Retinal pigment epithelial cell (primary cell): Measurements from ENCODE around the gene VPS13D.

Experiments used
- DNase-seq: peaks from one replicate; pipeline ENCODE4 v3.0.0-alpha.2; 2010; ENCODE audit warnings: low read depth
- H3K4me3 ChIP-seq: 2 replicates; pipeline ENCODE4 v1.5.1; 2011; ENCODE audit warnings: mild to moderate bottlenecking, low read length, control low read depth, moderate library complexity
- TF ChIP-seq, protein P1 (sequence below): conservative IDR thresholded peaks from 2 replicates; pipeline ENCODE4 v1.5.1; 2011; ENCODE audit warnings: low read depth, low read length, control low read depth, inconsistent platforms

The VPS13D gene

DNA sequence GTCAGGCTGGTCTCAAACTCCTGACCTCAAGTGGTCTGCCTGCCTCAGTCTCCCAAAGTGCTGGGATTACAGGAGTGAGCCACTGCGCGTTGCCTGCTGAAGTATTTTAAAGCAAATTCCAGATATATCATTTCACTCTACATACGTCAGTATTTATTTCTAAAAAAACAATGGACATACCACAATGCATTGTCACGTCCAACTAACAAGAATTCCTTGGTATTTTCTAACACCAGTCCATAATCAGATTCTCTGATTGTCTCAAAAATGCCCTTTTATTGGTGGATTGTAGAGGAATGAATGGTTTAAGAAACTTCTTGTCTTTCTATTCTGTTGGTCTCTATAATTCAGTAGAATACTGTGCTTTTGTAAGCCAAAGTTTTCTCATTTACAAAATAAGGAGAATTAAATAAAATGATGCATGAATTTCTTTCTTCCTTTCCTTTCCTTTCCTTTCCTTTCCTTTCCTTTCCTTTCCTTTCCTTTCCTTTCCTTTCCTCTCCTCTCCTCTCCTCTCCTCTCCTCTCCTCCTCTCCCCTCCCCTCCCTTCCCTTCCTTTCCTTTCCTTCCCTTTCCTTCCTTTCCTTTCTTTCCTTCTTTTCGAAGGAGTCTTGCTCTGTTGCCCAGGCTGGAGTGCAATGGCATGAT lies 55.8 kb downstream of the VPS13D start:
- TF ChIP-seq, protein P1, sequence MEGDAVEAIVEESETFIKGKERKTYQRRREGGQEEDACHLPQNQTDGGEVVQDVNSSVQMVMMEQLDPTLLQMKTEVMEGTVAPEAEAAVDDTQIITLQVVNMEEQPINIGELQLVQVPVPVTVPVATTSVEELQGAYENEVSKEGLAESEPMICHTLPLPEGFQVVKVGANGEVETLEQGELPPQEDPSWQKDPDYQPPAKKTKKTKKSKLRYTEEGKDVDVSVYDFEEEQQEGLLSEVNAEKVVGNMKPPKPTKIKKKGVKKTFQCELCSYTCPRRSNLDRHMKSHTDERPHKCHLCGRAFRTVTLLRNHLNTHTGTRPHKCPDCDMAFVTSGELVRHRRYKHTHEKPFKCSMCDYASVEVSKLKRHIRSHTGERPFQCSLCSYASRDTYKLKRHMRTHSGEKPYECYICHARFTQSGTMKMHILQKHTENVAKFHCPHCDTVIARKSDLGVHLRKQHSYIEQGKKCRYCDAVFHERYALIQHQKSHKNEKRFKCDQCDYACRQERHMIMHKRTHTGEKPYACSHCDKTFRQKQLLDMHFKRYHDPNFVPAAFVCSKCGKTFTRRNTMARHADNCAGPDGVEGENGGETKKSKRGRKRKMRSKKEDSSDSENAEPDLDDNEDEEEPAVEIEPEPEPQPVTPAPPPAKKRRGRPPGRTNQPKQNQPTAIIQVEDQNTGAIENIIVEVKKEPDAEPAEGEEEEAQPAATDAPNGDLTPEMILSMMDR: no peak
- no peak for DNase-seq
- H3K4me3 ChIP-seq: no peak overlapping the region

DNA sequence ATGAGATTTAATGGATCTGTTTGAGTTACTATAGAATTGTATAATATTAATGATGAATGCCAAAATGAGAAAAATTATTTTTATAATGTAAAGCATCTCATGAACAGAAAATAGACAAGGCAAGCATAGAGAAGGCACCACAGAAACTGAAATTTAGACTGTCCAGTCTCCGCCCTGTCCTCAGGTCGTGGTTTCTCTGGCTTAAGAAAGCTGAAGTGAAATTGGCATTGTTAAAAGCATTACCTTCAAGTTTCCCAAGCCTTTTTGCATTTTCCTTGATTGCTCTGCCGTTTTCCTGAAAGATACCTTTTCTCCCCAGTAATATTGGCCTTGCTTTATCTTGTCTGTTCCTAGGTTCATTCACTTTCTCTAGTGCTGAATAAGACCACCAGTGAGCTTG lies 58.0 kb downstream of the VPS13D start:
- no peak for DNase-seq
- TF ChIP-seq, protein P1: no peak
- H3K4me3 ChIP-seq: no peak overlapping the region

- TF ChIP-seq, protein P1: no peak
- H3K4me3 ChIP-seq: no peak overlapping the region
- no peak for DNase-seq
Measured at GRCh38 chr1:12290828-12291227, 61.0 kb downstream of the VPS13D start.

DNA sequence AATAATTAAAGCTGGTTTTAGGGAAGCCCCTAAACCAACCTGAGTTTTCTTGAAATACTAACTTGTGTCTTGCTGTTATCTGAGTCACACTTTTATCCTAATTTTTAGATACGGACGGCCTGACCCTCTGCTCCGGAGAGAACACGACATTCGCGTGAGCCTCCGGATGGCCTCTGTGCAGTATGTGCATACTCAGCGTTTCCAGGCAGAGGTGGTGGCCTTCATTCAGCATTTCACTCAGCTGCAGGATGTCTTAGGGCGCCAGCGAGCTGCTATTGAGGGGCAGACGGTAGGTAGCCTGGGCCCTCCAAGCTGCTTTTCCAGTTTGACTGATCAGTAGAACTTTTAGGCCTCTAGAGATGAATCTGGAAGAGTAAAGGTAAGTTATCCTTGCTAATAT lies 63.6 kb downstream of the VPS13D start:
- TF ChIP-seq, protein P1: no peak
- no peak for DNase-seq

DNA sequence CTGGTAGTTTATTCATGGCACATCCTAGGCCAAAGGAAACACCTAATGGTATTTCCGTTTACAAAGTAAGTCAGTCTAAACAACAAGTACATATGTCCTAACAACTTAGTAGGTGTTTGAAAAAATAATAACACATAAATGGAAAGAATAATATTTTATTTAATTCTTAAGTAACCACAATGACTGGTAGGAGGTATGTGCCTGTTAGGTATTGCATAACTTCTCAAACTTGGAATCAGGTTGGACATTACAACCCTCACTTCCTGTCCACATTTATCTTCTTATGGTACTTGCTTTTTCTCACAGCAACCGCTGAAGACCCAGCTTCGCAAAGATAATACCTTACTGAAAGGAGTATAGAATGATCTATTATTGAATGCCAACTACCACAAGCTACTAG lies 64.2 kb downstream of the VPS13D start:
- no peak overlapping the region for H3K4me3 ChIP-seq
- TF ChIP-seq, protein P1: no peak
- no peak for DNase-seq

More for the DNA sequence above, 63.6 kb downstream of the VPS13D start:
- H3K4me3 ChIP-seq: no peak overlapping the region

DNA sequence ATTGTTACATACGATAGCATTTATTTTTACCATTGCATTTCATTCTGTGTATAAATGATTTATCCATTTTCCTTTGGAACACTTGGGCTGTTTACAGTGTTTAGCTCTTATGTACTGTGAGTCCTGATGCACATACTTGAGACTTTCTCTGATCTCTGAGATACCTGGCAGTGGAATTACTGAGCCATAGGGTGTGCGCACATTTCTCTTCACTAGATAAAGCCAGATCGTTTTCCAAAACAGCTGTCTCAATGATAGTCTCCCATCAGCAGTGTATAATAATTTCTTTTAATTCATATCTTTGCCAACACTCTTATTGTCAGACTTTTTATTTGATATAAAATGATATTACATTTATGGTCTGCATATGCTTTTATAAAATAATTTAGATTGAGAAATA lies 66.2 kb downstream of the VPS13D start:
- no peak for DNase-seq
- TF ChIP-seq, protein P1: no peak
- H3K4me3 ChIP-seq: no peak overlapping the region

DNA sequence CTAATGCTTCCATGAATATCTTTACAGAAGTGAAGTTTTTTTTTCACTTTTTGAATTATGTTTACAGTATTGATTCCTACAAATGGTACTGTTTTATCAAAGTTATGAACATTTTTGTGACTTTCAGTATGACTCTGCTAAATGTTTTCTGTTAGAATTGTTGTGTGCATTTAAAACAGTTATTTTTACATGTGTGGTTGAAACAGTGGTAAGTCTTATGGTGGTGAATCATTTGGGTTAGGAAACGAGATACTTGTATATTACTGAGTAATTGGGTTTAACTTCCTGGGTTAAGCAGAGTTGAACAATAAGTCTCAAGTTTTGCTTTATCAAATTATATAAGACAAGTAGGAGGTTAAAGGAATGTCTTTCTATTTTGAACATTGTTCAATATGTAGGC lies 66.8 kb downstream of the VPS13D start:
- no peak overlapping the region for H3K4me3 ChIP-seq
- TF ChIP-seq, protein P1: no peak
- DNase-seq: peak; percentile 61
